GM06990 (cell line): ENCODE measurements around the gene GNG7.
"Not testable (repeated sequence)": the region's sequence is repeated elsewhere in the genome, so short reads cannot be mapped to it uniquely, and the experiment has no call there.

ENCODE experiments used
- DNase-seq: peaks from one replicate; pipeline ENCODE4 v3.0.0-alpha.2; 2011; ENCODE audit not compliant: insufficient read length; ENCODE audit errors: extremely low read depth
- H3K27me3 ChIP-seq: replicated peaks from 2 replicates; pipeline ENCODE4 v1.6.0; 2011; ENCODE audit warnings: low read length; ENCODE audit not compliant: control insufficient read depth, insufficient read depth
- H3K36me3 ChIP-seq: 2 replicates; pipeline ENCODE4 v1.5.1; 2011; ENCODE audit warnings: low read length; ENCODE audit not compliant: control insufficient read depth, insufficient read depth
- H3K4me3 ChIP-seq: replicated peaks from 2 replicates; pipeline ENCODE4 v1.5.1; 2011; ENCODE audit warnings: low read depth, mild to moderate bottlenecking, control low read depth, low read length
- TF ChIP-seq, protein P1 (sequence below): IDR thresholded peaks from 2 replicates; pipeline ENCODE4 v1.5.1; 2011; ENCODE audit warnings: low read length, control low read depth, mild to moderate bottlenecking, inconsistent platforms; ENCODE audit not compliant: insufficient read depth, poor library complexity, severe bottlenecking

GNG7 gene

DNA sequence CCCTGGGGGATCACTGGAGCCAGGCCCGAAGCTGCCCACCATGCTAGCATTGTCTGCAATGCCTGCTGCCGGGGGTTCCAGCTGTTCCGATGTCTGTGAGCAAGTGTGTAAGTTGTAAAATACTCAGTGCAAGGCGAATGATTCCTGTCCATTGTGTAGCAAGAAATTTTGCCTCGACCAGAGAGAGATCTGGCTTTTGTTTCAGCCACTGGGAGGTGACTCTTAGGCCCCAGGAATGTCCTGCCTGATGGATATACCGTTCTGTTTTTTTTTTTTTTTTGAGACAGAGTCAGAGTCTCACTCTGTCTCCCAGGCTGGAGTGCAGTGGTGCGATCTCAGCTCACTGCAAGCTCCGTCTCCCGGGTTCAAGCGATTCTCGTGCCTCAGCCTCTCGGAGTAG, 233.9 kb downstream of the GNG7 start:
- TF ChIP-seq, protein P1, sequence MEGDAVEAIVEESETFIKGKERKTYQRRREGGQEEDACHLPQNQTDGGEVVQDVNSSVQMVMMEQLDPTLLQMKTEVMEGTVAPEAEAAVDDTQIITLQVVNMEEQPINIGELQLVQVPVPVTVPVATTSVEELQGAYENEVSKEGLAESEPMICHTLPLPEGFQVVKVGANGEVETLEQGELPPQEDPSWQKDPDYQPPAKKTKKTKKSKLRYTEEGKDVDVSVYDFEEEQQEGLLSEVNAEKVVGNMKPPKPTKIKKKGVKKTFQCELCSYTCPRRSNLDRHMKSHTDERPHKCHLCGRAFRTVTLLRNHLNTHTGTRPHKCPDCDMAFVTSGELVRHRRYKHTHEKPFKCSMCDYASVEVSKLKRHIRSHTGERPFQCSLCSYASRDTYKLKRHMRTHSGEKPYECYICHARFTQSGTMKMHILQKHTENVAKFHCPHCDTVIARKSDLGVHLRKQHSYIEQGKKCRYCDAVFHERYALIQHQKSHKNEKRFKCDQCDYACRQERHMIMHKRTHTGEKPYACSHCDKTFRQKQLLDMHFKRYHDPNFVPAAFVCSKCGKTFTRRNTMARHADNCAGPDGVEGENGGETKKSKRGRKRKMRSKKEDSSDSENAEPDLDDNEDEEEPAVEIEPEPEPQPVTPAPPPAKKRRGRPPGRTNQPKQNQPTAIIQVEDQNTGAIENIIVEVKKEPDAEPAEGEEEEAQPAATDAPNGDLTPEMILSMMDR, result no peak
- Histone ChIP-seq H3K27me3 (no peaks in the 10 kb centered on the region), H3K4me3 (no peak overlapping the region), H3K36me3 (no peaks in the 10 kb centered on the region)
- no peak for DNase-seq

DNA sequence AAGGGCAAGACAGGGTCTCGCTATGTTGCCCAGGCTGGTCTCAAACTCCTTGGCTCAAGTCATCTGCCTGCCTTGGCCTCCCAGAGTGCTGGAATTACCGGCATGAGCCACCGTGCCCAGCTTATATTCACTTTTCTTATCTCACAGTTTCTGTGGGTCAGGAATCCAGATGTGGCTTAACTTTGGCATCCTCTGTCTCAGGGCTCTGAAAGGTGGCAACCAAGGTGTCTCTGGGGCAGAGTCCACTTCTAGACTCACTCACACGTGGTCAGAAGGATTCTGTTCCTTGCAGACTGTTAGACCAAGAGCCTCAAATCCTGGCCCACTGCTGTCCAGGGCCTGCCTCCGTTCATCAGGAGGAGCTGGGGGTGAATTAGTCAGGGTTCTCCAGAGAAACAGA, 238.1 kb downstream of the GNG7 start:
- H3K4me3 ChIP-seq, result no peak overlapping the region
- H3K27me3 ChIP-seq, result no peaks in the 10 kb centered on the region
- H3K36me3 ChIP-seq, result no peaks in the 10 kb centered on the region
- TF ChIP-seq, protein P1, result no peak
- no peak for DNase-seq

DNA sequence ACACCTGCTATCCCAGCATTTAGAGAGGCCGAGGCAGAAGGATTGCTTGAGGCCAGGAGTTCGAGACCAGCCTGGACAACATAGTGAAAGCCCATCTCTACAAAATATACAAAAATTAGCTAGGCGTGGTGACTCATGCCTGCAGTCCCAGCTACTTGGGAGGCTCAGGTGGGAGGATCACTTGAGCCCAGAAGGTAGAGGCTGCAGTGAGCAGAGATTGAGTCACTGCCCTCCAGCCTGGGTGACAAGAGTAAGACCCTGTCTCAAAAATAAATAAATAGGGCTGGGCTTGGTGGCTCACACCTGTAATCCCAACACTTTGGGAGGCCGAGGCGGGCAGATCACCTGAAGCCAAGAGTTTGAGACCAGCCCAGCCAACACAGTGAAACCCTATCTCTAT, 238.8 kb downstream of the GNG7 start:
- not testable (repeated sequence) for DNase-seq, H3K36me3 ChIP-seq

DNA sequence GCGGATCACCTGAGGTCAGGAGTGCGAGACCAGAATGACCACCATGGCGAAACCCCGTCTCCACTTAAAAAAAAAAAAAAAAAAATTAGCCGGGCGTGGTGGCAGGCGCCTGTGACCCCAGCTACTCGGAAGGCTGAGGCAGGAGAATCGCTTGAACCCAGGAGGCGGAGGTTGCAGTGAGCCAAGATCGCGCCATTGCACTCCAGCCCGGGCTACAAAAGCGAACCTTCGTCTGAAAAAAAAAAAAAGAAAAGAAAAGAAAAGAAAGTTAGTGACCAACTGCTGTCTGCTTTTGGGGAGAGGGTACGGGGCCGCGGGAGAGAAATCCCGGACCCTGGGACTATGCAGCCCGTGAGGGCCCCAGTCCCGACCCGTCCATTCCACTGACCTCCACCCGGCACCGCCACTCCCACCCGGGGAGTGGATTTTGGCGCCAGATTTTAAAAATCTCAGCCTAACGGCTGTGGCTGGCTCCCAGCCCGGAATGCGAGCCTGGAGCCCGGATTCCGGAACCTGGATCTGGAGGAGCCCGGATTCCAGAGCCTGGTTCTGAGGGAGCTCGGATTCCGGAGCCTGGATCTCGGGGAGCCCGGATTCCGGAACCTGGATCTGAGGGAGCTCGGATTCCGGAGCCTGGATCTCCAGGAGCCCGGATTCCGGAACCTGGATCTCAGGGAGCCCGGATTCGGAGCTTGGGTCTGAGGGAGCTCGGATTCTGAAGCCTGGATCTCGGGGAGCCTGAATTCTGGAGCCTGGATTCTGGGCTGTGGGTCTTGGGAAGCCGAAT, 239.7 kb downstream of the GNG7 start:
- Histone ChIP-seq H3K4me3 (peak overlapping the region; percentile 83), H3K27me3 (no peaks in the 10 kb centered on the region), H3K36me3 (no peaks in the 10 kb centered on the region)
- DNase-seq, result no peak
- TF ChIP-seq, protein P1, result no peak

More for the DNA sequence above, 238.8 kb downstream of the GNG7 start:
- not testable (repeated sequence) for H3K4me3 ChIP-seq, H3K27me3 ChIP-seq

DNA sequence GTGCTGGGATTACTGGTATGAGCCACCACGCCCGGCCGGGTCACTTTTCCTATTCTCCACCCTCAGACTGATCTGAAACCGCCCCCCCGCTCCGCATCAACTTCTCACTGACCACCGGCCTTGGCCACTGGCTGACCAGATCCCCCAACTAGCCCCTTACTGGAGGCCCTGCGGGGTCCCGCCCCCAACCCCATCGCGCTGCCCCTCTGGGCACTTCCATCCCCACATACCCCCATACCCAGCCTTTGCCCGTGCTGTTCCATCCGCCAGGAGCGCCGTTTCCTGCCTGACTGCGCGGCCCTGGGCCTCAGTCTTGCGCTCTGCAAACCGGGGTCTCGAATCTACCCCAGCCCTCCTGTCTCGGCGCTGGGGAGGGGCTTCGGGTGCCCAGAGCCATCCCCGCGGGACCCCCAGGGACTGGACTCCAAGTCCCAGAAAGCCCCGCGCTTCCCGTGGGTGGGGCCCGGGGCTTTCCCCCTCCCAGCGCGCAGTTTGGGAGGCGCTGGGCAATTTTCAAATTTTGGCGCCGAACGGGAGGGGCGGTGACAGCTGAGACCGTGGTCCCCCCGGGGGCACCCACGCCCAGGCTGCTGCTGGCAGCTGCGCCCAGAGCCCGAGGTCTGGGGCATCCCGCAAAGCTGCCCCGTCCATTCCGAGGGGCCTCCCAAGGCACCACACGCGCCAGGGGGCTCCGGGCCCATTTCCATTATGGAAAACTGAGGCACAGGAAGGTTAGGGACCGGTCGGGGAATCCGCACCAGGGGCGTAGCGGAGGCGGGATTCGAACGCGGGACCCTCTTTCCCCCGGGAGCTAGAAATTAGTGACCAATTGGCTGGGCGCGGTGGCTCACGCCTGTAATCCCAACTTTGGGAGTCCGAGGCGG, 240.5 kb downstream of the GNG7 start:
- peak; percentile 80 for DNase-seq
- H3K36me3 ChIP-seq, result no peaks in the 10 kb centered on the region
- H3K4me3 ChIP-seq, result peak overlapping the region; percentile 83
- H3K27me3 ChIP-seq, result no peaks in the 10 kb centered on the region
- TF ChIP-seq, protein P1, result peak; percentile 2
